ENCODE results near the gene PRSS57.
"Not testable (repeated sequence)": the region's sequence is repeated elsewhere in the genome, so short reads cannot be mapped to it uniquely, and the experiment has no call there.

PRSS57 gene

DNA sequence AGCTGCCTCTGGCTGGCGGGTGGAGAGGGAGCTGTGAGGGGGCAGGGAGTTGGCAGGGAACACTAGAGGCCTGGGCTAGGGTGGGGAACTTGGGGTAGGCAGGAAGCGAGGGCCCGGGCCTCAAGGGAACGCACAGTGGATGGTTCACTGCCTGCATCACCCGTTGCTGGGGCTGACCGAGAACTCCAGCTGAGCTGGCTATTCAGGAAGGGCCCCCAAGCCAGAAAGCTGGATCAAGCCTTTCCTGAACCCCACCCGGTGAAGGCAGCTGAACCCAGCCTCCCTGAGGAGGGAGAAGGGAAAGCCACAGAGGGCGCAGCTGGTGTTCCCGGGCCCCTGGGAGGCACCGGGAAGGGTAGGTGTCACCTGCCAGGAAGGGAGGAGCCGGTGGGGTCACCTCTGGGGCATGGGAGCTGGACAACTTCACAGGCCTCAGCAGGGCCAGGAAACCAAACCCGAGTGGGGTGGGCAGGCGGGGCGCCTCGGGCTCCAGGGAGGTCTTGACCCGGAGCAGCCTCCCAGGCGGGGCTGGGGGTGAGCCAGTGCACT lies 27.4 kb upstream of the PRSS57 start:
- no peak for DNase-seq

DNA sequence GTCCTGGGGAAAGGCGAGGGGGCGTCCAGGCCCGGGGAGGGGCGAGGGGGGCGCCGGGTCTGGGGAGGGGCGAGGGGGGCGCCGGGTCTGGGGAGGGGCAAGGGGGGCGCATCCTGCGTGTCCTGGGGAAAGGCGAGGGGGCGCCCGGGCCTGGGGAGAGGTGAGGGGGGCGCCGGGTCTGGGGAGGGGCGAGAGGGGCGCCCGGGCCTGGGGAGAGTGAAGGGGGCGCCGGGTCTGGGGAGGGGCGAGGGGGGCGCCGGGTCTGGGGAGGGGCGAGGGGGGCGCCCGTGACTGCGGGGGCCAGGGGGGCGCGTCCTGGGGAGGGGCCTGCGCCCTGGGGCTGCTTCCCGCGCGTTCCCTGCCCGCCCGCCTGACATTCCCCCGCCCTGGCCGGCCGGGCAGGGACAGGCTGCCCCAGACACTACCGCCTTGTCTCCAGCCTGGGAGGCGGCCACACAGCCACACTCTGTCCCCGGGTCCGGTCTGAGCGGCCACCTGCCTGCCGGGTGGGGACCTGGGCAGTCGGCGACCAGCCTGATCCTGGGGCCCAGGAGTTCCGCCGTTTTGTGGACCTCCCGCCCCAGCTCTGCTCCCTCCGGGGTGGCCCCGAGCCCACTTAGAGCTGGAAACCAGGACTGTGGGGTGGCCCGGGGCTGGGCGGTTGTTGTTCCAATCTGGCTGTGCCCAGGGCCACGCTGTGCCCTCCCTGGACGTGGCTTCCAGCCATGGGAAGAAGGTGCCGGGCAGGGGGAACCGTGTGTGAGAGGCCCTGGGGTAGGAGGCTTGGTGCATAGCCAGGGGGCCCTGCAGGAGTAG lies 25.3 kb upstream of the PRSS57 start:
- DNase-seq: no peak

DNA sequence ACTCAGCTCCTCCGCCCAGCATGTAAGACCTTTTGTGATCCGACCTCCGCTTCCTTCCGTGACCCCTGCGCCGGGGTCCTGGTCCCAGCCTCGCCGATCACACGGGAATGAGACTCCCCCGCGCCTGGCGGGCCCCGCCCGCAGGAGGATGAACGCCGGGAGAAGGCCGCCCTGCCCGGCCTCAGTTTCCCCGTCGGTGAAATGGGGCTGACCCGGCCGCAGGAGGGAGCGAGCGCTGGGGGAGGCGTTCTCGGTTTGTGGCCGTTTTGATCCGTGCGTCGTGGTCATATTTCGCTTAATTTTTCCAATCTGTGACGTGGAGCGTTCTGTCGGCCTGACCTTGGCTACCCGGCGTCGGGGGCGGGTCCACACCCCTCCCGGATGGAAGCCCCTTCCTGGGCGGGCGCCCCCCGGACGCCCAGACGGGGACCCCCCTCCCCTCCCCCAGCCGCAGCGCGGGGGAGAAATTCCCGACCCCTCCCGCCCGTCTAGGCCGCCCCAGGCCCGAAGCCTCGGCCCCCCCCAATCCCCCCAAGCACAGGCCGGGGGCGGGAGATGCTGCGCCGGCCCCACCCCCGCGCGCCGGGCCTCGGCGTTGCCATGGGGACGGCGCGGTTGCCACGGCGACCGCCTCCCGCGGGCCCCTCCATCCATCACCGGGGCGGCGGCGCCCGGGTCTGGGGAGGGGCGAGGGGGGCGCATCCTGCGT lies 24.5 kb upstream of the PRSS57 start:
- DNase-seq: no peak

DNA sequence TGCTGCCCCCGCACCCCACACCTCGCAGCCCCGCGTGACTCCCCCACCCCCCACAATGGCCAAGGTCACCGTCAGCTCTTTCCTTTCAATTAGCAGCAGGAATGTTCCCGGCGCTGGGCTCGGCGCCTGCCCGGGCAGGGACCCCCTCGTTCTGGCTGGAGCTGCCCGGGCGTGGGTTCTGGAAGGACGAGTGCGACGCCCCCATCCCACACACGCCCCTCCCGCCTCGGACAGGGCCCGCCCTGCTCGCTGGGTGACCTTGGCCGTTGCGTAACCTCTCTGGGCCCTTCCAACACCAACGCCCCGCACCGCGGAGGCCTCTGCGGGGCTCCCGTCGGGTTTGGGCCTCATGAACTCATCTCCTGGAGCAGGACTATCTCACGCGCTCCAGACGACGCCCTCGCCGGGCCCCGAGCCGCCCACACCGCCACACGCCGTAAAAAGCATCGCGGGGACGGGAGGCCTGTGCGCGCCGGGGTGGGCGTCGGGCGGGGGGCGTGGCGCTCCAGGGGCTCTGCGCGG lies 23.8 kb upstream of the PRSS57 start:
- no peak for DNase-seq

DNA sequence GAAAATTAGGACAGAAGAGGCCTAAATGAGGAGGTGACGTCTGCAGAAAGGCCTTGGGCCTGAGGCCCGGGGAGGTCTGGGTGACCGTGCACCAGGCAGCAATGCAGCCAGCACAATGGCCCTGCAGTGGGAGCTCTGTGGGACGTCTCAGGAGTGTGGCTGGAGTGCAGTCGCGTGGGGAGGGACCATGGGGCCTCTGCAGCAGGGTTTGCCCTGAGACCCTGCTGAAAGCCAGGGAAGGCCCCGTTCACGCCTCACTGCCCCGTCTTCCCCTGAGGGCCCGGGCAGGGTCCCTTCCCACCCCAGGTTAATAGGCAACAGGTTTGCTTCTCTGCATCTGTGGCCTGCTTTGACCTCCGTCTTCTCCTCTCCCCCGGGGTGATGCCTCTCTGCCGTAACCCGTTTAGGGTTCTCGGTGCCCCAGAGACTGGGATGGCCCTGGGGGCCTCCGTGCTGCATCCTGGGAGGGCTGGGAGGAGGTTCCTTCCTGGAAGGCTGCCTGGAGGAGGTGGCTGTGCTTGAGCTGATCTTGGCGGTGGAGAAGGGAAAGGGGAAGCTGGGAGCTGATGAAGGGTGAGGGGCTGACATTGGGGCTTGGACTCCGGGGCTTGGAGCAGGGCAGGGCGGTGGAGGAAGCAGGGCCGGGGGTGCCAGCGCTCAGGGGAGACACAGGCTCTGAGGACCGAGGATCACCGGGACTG lies 23.1 kb upstream of the PRSS57 start:
- DNase-seq: no peak

DNA sequence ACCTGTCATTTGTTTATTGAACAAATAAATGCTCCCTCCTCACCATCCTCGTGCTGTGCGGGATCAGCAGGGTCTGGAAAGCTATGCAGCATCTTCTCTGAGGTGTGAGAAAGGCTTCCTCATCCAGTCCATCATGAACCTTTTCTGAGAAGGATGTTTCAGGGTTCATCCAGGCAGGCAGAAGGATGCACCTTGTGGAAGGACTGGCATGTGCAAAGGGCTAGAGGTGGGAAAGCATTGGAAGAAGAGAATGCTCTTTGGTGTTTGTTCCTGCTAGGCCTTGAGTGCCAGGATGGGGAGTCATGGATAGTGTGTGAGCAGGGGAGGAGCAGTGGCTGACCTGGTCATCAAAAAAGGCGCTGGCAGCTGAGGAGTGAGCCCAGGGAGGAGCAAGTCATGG lies 20.1 kb upstream of the PRSS57 start:
- no peak for DNase-seq

DNA sequence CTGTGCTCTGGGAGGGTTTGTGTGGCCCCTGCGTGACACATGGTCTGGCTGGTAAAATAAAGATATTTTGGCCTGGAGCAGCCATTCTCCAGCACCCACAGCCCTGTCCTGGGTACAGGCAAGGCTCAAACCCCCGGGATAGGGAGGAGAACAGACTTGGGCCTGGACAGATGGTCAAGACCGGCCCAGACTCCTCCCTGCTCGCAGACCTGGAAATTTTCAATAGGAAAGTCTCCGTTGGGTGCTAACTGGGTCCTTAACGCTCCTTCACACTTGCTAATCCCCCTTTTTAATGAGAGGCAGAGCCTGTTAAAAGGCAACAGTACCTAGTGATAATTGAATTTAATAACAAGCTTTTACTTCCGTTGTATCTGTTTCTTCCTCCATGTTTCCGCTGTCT lies 16.0 kb upstream of the PRSS57 start:
- no peak for DNase-seq

DNA sequence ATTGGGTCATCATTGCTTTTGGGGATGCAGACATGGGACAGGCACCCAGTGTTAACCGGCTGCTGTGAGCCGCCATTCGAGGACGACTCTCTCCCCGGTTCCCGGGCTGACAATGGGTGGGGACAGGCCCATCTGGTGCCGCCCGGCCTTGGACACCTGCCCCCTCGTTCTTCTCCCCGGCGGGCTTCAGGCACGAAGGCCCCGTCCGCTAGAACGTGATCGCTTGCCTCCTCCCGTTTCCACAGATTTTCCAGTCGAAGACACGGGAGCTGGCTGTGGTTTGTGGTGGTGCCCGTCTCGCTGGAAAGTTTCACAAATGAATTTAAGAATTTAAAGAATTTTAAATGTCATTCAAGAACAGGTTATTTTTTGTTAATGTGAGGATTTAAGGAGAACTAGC lies 15.5 kb upstream of the PRSS57 start:
- DNase-seq: no peak

DNA sequence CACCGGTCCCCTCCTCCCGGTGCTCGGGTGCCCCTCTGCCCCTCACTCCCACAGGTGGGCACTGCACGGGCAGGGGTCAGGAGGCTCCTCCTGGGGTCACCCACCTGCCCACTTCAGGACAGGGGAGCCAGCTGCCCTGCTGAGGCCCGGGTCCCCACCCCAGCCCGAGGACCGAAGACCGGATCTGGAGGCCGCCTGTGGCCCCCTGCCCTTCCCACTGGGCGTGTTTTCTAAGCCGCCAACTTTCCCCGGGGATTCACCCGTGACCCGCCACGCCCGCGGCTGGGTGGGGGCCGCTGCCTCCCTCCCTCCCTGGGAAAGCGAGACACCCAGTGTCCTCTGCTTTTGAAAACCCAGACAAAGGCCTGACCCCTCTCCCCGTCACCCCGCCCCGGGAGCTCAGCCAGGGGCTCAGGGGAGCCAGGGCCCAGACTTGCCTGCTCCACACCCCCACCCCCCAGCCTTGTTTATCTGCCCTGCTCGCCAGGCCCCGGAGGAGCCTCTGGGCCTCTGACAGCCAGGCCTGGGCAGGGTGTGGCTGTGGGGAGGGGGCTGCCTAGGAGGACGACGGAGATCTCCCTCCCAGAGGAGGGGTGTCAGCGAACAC lies 14.8 kb upstream of the PRSS57 start:
- no peak for DNase-seq

DNA sequence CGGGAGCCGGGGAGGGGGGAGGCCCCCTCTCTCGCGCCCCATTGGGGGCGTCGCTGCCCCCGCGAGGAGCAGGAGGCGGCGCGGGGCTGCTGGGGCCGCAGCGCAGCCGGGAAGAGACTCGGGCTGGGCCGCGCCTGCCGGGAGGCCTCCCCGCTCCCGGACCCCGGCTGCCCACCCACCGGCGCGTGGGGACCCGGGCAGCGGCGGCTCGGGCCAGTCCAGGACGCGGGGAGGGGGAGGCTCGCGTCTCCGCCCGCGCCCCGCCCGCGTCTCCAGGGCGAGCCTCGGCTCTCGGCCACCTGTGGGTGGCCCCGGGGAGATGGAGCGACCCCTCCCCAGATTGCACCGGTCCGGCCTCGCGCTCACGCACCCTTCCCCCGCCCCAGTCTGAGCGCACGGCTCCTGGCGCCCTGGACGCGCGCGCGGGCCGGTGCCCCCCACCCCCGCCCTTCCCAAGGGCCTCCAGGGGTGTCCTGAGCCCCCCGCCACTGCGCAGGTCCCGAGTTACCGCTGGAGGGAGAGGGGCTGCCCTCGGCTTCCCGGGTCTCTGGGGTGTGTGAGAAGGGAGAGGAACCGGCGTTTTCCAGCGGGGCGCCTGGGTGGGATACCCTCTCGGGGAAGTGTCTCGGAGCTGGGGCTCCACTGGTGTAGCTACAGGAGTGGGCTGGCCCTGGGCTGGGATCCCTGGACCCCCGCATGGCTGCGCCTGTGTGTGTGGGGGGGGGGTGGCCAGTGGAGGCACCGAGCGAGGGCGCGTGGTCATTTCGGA lies 14.1 kb upstream of the PRSS57 start:
- no peak for DNase-seq

DNA sequence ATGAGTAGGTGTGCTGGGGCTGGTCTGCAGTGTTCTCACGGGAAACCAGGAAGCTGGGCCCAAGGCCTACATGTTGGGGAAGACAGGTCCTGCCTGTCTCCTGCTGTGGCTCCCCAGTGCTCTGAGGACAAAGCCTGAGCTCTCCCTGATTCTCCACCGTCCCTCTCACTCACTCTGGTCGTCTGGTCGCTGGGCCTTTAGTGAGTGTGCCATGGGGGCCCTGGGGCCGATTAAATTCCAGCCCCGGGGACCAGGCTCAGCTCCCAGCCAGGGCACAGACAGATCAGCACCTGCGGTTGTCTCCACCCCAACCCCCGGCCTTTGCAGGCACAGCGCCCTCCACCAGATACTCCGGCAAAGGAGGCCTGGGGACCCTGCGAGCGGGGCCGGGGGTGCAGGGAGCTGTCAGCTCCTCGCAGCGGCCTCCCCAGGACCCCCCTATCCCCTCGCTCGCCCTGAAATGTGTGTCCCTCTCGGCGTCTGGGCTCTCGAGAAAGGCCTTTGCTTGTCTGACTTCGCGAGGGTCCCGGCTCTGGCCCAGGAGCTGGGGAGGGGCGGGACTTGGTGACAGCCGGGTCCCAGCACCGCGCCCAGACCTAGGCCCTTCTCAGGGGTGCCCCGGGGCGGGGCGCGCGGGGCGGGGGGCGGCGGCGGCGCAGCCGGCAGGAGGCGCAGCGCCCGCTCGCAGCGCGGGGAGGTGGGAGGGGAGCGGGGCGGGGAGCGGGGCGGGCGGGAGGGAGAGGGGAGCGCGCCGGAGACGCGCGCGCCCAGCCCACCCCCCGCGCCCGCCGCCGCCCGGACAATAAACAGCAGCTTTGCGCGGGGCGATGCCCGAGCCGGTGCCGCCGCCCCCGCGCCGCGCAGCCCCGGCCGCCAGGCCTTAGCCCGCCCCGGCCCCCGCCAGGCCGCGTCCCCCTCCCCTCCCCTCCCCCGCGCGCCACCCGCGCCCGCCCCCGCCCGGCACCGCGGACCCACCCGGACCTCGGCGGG lies 13.2 kb upstream of the PRSS57 start, which contains the start of gene PALM:
PALM (plus strand) TSS at position 782 of the 990 bp plus-strand sequence. CDS start 212 bp downstream, outside the sequence.
- DNase-seq: no peak

DNA sequence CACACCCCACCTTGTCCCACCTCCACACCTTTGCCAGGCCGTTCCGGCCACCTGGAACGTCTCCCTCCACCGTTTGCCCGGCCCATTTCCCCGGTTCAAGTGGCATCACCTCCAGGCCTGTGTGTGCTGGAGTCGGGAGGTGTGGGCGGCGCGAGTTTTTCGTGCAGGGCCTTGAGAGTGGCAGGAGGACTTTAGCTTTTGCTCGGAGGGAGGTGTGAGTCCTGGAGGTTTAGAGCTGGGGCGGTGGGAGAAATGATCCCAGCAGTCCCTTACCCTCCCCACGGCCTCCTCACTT lies 9.1 kb upstream of the PRSS57 start:
- DNase-seq: no peak

DNA sequence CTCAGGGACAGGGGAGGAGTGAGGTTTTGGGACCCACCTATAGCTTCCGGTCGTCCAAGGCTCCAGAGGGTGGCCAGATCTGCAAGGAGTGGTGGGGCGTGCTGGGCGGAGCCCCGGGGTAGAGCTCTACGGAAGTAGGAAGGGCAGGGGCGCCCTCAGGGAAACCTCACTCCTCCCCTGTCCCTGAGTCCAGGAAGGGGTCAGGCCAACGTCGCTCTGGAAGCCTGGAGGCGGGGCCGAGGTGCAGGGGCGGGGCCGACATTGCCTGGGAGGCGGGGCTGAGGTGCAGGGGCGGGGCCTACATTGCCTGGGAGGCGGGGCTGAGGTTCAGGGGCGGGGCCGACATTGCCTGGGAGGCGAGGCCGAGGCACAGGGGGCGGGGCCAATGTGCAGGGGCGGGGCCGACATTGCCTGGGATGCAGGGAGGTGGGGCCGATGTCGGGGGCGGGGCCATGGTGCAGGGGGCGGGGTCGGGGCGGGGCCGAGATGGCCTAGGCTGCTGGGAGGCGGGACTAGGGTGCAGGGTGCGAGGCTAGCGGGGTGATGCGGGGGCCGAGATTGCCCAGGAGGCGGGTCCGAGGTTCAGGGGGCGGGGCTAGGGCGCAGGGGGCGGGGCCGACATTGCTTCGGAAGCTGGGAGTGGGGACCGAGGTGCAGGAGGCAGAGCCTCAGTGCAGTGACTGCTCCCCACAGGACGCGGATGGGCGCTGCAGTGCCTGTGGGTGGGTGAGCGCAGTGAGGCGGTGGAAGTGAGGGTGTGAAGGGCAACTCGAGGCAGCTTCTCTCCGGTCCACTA lies 8.6 kb upstream of the PRSS57 start:
- DNase-seq: peak; percentile 68 to 76

DNA sequence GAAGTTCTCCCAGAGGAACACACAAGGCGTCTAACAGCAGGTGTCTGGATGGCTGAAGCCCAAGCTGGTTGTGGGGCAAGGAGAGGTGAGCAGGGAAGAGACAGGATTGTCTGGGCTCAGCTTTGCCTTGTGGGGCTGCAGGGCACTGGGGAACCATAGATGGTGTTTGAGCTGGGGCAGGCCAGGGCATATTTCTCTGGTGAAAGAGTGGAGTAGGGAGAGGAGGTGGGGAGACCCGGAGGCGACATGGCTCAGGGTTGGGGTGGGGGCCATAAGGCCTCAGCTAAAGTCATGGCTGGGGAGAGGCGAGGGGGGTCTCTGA lies 8.0 kb upstream of the PRSS57 start:
- DNase-seq: no peak

DNA sequence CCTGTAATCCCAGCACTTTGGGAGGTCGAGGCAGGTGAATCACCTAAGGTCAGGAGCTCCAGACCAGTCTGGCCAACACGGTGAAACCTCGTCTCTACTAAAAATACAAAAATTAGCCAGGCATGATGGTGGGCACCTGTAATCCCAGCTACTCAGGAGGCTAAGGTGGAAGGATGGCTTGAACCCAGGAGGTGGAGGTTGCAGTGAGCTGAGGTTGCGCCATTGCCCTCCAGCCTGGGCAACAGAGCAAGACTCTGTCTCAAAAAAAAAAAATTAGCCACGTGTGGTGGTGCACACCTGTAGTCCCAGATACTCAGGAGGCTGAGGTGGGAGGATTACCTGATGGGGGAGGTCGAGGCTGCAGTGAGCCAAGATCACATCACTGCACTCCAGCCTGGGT lies 7.6 kb upstream of the PRSS57 start:
- DNase-seq: not testable (repeated sequence)

DNA sequence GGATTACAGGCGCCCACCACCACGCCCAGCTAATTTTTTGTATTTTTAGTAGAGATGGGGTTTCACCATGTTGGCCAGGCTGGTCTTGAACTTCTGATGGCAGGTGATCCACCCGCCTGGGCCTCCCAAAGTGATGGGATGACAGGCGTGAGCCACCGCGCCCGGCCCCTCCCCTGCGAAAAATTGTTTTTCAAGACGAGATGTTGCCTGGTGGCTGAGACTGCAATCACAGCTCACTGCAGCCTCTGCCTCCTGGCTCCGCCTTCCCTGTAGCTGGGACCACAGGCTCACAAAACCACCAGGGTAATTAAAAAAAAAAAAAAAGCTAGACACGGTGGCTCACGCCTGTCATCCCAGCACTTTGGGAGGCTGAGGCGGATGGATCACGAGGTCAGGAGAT lies 4.6 kb upstream of the PRSS57 start:
- DNase-seq: peak in 1 of 2 donors; percentile 24

DNA sequence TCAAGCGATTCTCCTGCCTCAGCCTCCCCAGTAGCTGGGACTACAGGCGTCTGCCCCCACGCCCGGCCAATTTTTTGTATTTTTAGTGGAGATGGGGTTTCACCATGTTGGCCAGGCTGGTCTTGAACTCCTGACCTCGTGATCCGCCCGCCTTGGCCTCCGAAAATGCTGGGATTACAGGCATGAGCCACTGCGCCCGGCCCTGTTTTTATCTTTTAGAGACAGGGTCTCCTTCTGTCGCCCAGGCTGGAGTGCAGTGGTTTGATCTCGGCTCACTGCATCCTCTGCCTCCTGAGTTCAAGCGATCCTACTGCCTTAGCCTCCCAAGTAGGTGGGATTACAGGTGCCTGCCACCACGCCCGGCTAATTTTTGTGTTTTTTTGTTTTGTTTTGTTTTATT lies 3.3 kb upstream of the PRSS57 start:
- not testable (repeated sequence) for DNase-seq

DNA sequence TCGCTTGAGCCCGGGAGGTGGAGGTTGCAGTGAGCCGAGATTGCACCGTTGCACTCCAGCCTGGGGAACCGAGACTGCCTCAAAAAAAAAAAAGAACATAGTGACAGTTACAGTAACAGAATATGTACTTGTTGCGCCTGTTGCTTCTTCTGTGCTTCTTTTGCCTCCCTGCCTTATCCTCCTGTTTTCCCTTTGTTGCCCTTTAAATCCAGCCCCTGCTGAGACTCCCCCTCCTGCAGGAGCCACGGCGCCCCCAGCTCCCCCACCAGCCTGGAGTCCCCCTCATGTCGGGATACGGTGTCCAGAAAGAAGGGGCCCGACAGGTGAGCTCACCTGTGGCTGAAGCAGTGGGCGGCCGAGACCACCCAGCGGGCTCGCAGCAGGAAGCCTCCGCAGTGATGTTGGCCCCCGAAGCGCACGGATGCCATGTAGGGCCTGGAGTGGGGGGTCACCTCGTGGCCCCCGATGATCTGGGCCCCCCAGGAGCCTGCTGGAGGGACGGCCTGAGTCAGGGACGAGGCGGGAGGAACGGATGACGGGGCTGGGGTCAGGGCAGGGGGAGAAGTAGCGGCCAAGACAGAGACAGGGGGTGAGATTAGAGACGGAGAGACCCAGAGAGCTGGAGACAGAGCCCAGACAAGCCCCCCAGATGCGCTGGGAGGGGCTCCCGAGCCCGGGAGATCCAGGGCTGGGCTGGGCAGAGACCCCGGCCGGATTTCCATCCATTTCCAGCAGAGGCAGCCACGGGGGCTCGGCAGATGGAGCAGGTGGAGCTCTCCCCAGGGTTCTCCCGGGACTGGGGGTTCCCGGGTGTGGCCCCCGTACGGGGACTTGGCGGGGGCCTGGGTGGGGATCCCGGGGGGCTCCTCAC lies 536 bp downstream of the PRSS57 start:
- no peak for DNase-seq

DNA sequence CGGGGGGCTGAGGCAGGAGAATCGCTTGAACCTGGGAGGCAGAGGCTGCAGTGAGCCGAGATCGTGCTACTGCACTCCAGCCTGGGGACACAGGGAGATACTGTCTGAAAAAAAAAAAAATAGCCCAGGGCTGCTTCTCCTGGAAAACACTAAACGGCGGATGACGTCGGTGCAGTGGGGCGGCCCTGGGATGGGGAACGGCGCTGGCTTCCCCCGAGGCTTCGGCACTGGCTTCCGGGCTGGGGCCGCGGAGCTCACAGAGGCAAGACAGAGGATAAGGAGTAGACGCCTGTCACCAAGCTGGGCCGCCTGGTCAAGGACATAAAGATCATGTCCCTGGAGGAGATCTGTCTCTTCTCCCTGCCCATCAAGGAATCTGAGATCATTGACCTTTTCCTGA lies 5.0 kb downstream of the PRSS57 start:
- no peak for DNase-seq
